ENCODE results near the gene GNAT1. TPM values are rescaled to one million over a fixed set of nuclear protein-coding genes. Genes with fewer than 3 reads are reported as not detected.
A peak's percentile ranks its signal among the peaks of the same experiment; 100 is the strongest.

GNAT1 gene
- total and polyA plus RNA-seq, 2 of the 13 experiments (the other 11 are each of a cell fraction or from before 2014, with no cell fraction given), result 0.15 TPM; not detected in 1

- TF ChIP-seq ZNF160 (CRISPR knock-in tag; IDR thresholded peaks at IDR 0.05) (no peak; the same call in 1 of the 2 replicates), KDM6A (CRISPR knock-in tag; IDR thresholded peaks at IDR 0.05; ENCODE audit: low read depth) (no peak), ZNF552 (CRISPR knock-in tag; IDR thresholded peaks at IDR 0.05; ENCODE audit: borderline replicate concordance) (no peak), ZNF460 (CRISPR knock-in tag; IDR thresholded peaks at IDR 0.05; ENCODE audit: borderline replicate concordance) (no peak), NCOA1 (CRISPR knock-in tag; IDR thresholded peaks at IDR 0.05) (no peak), GLI4 (CRISPR knock-in tag; IDR thresholded peaks at IDR 0.05; ENCODE audit: borderline replicate concordance) (no peak), RFX1 (IDR thresholded peaks at IDR 0.05) (no peak; the same call in 1 of the 2 replicates), KDM2A (CRISPR knock-in tag; IDR thresholded peaks at IDR 0.05; ENCODE audit: borderline replicate concordance, low read depth) (peak; percentile 85), ZBTB26 (CRISPR knock-in tag; IDR thresholded peaks at IDR 0.05; ENCODE audit: borderline replicate concordance) (peak; percentile 48; the same call in 1 of the 2 replicates), ZSCAN29 (CRISPR knock-in tag; conservative IDR thresholded peaks at IDR 0.05) (no peak), HNRNPL (IDR thresholded peaks at IDR 0.05; ENCODE audit: low read depth, low read length) (0 out of 2 replicates have a peak, but pooled peaks have one; percentile 19), ZNF234 (CRISPR knock-in tag; conservative IDR thresholded peaks at IDR 0.05) (no peak), ZKSCAN5 (CRISPR knock-in tag; IDR thresholded peaks at IDR 0.05) (no peak), MBNL3 (CRISPR knock-in tag; conservative IDR thresholded peaks at IDR 0.05) (no peak), FOXP4 (CRISPR knock-in tag; IDR thresholded peaks at IDR 0.05) (peak; percentile 55; the same call in 1 of the 2 replicates), ZNF343 (CRISPR knock-in tag; IDR thresholded peaks at IDR 0.05) (no peak)
- TF ChIP-seq, protein P1, sequence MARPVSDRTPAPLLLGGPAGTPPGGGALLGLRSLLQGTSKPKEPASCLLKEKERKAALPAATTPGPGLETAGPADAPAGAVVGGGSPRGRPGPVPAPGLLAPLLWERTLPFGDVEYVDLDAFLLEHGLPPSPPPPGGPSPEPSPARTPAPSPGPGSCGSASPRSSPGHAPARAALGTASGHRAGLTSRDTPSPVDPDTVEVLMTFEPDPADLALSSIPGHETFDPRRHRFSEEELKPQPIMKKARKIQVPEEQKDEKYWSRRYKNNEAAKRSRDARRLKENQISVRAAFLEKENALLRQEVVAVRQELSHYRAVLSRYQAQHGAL (CRISPR knock-in tag; IDR thresholded peaks at IDR 0.05; ENCODE audit: not compliant biosample characterization), result no peak
- TF ChIP-seq, protein P2, sequence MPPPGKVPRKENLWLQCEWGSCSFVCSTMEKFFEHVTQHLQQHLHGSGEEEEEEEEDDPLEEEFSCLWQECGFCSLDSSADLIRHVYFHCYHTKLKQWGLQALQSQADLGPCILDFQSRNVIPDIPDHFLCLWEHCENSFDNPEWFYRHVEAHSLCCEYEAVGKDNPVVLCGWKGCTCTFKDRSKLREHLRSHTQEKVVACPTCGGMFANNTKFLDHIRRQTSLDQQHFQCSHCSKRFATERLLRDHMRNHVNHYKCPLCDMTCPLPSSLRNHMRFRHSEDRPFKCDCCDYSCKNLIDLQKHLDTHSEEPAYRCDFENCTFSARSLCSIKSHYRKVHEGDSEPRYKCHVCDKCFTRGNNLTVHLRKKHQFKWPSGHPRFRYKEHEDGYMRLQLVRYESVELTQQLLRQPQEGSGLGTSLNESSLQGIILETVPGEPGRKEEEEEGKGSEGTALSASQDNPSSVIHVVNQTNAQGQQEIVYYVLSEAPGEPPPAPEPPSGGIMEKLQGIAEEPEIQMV (CRISPR knock-in tag; IDR thresholded peaks at IDR 0.05; ENCODE audit: low read depth), result no peak
- TF ChIP-seq, protein P3, sequence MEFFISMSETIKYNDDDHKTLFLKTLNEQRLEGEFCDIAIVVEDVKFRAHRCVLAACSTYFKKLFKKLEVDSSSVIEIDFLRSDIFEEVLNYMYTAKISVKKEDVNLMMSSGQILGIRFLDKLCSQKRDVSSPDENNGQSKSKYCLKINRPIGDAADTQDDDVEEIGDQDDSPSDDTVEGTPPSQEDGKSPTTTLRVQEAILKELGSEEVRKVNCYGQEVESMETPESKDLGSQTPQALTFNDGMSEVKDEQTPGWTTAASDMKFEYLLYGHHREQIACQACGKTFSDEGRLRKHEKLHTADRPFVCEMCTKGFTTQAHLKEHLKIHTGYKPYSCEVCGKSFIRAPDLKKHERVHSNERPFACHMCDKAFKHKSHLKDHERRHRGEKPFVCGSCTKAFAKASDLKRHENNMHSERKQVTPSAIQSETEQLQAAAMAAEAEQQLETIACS (CRISPR knock-in tag; IDR thresholded peaks at IDR 0.05), result no peak
- TF ChIP-seq, protein P4, sequence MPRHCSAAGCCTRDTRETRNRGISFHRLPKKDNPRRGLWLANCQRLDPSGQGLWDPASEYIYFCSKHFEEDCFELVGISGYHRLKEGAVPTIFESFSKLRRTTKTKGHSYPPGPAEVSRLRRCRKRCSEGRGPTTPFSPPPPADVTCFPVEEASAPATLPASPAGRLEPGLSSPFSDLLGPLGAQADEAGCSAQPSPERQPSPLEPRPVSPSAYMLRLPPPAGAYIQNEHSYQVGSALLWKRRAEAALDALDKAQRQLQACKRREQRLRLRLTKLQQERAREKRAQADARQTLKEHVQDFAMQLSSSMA (CRISPR knock-in tag; IDR thresholded peaks at IDR 0.05), result 0 out of 2 replicates have a peak, but pooled peaks have one; percentile 35
Observed at GRCh38 chr3:50245831-50246516, 54.6 kb downstream of the GNAT1 start (continued).

All from HepG2 (cell line).